Chondrocyte (in vitro differentiated cells): Measurements from ENCODE around the gene ECHS1. TPM values are rescaled to one million over a fixed set of nuclear protein-coding genes. Genes with fewer than 3 reads are reported as not detected.

Source experiments
- DNase-seq: peaks from one replicate; pipeline ENCODE4 v3.0.0; 2021; ENCODE audit warnings: mixed read lengths, low spot score
- H3K27ac Mint-ChIP-seq: one replicate; pipeline ENCODE4 v1.8.0; 2021; ENCODE audit warnings: mild to moderate bottlenecking, moderate library complexity, mixed read lengths; ENCODE audit not compliant: unreplicated experiment
- H3K27me3 Mint-ChIP-seq: 2 replicates; pipeline ENCODE4 v1.8.0; 2021; ENCODE audit warnings: low read depth, mixed read lengths
- H3K36me3 Mint-ChIP-seq: 2 replicates; pipeline ENCODE4 v1.8.0; 2021; ENCODE audit warnings: low read depth, mixed read lengths
- H3K4me1 Mint-ChIP-seq: 2 replicates; pipeline ENCODE4 v1.8.0; 2021; ENCODE audit warnings: low read depth, mild to moderate bottlenecking, mixed read lengths
- H3K4me3 Mint-ChIP-seq: one replicate; pipeline ENCODE4 v1.8.0; 2021; ENCODE audit warnings: mild to moderate bottlenecking, moderate library complexity, mixed read lengths; ENCODE audit not compliant: unreplicated experiment
- H3K9me3 Mint-ChIP-seq: 2 replicates; pipeline ENCODE4 v1.8.0; 2021; ENCODE audit warnings: low read depth, mixed read lengths
- CTCF ChIP-seq: fragments of 200-600 bp; sonication (generic); IDR thresholded peaks from 2 replicates; pipeline ENCODE4 v1.5.0; 2021; ENCODE audit warnings: antibody characterized with exemption, mild to moderate bottlenecking, moderate library complexity
- total RNA-seq: library from RNA; stranded (reverse); gene quantifications from 3 replicates; pipeline ENCODE4 v1.2.1, GENCODE V29; 2021

ECHS1 gene
- total RNA-seq, 1 donor from 2014 or later: 58.9 TPM

- no peak for DNase-seq
- peaks cover 51% of the 10 kb centered on the region for H3K36me3 Mint-ChIP-seq
- H3K4me3 Mint-ChIP-seq: no peak overlapping the region
- TF ChIP-seq CTCF: no peak
- peaks cover 8% of the 10 kb centered on the region for H3K4me1 Mint-ChIP-seq
- H3K27ac Mint-ChIP-seq: no peak overlapping the region
- peaks cover 34% of the 10 kb centered on the region for H3K9me3 Mint-ChIP-seq
- H3K27me3 Mint-ChIP-seq: no peaks in the 10 kb centered on the region
Observed at GRCh38 chr10:133412381-133412711, 39.2 kb upstream of the ECHS1 start.

- H3K4me1 Mint-ChIP-seq: peaks cover 8% of the 10 kb centered on the region
- peaks cover 57% of the 10 kb centered on the region for H3K36me3 Mint-ChIP-seq
- H3K27ac Mint-ChIP-seq: peak overlapping the region; percentile 19
- peaks cover 34% of the 10 kb centered on the region for H3K9me3 Mint-ChIP-seq
- no peak overlapping the region for H3K4me3 Mint-ChIP-seq
- DNase-seq: no peak
- no peak for TF ChIP-seq CTCF
- H3K27me3 Mint-ChIP-seq: no peaks in the 10 kb centered on the region
Observed at GRCh38 chr10:133411523-133412380, 38.6 kb upstream of the ECHS1 start.

GRCh38 chr10:133405844-133406527 lies 32.8 kb upstream of the ECHS1 start:
- Mint-ChIP-seq H3K36me3 (peaks cover 51% of the 10 kb centered on the region), H3K27ac (no peak overlapping the region), H3K4me1 (peaks cover 18% of the 10 kb centered on the region), H3K4me3 (no peak overlapping the region), H3K27me3 (no peaks in the 10 kb centered on the region), H3K9me3 (peaks cover 16% of the 10 kb centered on the region)
- DNase-seq: no peak
- TF ChIP-seq CTCF: no peak

GRCh38 chr10:133405272-133405671 lies 32.1 kb upstream of the ECHS1 start:
- DNase-seq: no peak
- Mint-ChIP-seq H3K36me3 (peaks cover 49% of the 10 kb centered on the region), H3K27ac (no peak overlapping the region), H3K9me3 (peaks cover 14% of the 10 kb centered on the region), H3K4me1 (peaks cover 18% of the 10 kb centered on the region), H3K4me3 (no peak overlapping the region), H3K27me3 (no peaks in the 10 kb centered on the region)
- no peak for TF ChIP-seq CTCF

- Mint-ChIP-seq H3K9me3 (peaks cover 8% of the 10 kb centered on the region), H3K27ac (no peak overlapping the region), H3K4me1 (peaks cover 18% of the 10 kb centered on the region), H3K27me3 (no peaks in the 10 kb centered on the region), H3K4me3 (no peak overlapping the region), H3K36me3 (peaks cover 42% of the 10 kb centered on the region)
- TF ChIP-seq CTCF: no peak
- DNase-seq: no peak
Observed at GRCh38 chr10:133403784-133404183, 30.6 kb upstream of the ECHS1 start.
